PC-3 (cell line): ENCODE data around the gene NXPE2.

Experiments
- CTCF ChIP-seq: fragments of 300-600 bp; sonication (generic); conservative IDR thresholded peaks from 2 replicates; pipeline ENCODE4 v1.5.1; 2017; ENCODE audit warnings: antibody characterized with exemption, low read depth, mild to moderate bottlenecking, low read length
- EZH2 ChIP-seq: fragments of 300-600 bp; sonication (generic); IDR thresholded peaks from one replicate; pipeline ENCODE4 v1.6.1; 2017; ENCODE audit warnings: antibody characterized with exemption, mild to moderate bottlenecking, low read length; ENCODE audit not compliant: unreplicated experiment
- EZH2phosphoT487 ChIP-seq: fragments of 300-600 bp; sonication (generic); IDR thresholded peaks from 2 replicates; pipeline ENCODE4 v1.6.1; 2018; ENCODE audit warnings: mild to moderate bottlenecking, antibody characterized with exemption, low read length, borderline replicate concordance

GRCh38 chr11:114683007-114683406 lies 4.7 kb downstream of the NXPE2 start:
- TF ChIP-seq CTCF (no peak), EZH2 (no peak), EZH2phosphoT487 (no peak)
